ENCODE measurements around the gene NAT9.

Gene NAT9

DNA sequence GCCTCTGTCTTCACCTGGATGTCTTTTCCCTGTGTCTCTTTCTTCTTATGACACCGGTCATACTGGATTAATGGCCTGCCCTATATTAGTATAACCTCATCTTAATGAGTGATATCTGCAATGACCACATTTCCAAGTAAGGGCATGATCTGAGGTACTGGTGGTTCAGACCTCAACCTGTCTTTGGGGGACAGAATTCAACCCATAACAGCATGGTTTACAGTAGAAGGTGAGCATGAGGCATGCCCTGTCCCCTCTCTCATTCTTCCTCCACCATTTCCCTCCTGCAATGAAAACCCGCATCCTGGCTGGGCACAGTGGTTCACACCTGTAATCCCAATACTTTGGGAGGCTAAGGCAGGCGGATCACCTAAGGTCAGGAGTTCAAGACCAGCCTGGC is 41.9 kb downstream of the NAT9 start:
- H3K27ac ChIP-seq = no peak overlapping the region
- DNase-seq (ENCODE audit: low read depth, low spot score) = no peak

DNA sequence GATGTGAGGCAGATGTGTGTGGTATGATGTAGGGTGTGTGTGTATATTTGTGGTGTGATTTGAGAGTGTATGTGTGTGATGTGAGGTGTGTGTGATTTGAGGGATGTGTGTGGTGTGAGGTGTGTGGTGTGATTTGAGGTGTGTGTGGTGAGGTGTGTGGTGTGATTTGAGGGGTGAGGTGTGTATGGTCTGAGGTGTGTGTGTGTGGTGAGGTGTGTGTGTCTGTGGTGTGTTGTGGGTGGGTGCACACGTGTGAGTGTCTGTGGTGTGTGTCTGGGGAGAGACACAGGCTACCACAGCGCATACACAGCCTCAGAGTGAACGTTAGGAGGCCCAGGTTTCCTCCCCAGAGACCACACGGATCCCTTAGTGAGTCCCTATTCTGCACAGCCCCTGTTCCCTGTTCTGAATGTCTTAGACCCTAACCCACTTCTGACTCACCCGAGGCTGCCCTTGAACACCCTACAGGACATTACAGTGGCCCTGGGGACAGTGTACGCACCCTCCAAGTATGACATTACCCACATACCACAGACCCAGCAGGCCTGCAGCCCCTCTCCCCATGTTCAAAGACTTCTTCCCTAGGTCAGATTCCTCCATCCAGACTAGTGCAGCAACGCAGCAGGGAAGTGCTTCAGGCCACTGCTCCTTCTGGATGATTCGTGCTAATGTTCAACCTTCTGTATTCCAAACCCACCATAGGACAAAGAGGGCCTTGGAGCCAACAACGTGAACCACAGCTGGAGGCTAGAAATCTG is 42.6 kb downstream of the NAT9 start:
- no peak for DNase-seq (ENCODE audit: low read depth, low spot score)

DNA sequence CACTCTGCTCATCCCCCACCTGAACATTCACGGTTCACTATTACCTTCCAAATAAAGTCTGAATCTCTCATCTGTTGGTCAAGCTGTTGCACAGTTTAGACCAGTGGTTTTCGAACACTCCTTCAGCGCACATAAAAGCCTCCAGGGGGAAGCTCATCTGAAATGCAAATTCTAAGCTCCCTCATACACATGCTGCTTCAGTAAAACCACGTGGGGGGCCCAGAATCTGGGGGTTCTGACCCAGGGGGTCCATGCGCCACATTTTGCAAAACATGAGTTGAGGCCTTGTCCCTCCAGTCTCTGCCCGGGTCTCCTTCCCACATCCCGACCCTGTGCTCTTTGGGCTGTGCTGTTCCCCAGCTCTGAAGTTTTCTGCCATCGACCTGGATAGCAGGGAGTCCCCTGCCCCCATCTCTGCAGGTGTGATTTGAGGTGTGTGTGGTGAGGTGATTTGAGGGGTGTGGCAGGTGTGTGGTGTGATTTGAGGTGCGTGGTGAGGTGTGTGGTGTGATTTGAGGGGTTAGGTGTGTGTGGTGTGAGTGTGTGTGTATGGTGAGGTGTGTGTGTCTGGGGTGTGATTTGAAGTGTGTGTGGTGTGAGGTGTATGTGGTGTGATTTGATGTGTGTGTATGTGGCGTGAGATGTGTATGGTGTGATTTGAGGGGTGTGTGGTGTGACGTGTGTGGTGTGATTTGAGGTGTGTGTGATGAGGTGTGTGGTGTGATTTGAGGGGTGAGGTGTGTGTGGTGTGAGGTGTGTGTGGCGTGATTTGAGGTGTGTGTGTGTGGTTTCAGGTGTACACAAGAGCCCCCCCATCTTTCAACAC is 43.9 kb downstream of the NAT9 start:
- H3K27ac ChIP-seq = no peak overlapping the region
- no peak for DNase-seq (ENCODE audit: low read depth, low spot score)

More for the DNA sequence above, 42.6 kb downstream of the NAT9 start:
- H3K27ac ChIP-seq = no peak overlapping the region

DNA sequence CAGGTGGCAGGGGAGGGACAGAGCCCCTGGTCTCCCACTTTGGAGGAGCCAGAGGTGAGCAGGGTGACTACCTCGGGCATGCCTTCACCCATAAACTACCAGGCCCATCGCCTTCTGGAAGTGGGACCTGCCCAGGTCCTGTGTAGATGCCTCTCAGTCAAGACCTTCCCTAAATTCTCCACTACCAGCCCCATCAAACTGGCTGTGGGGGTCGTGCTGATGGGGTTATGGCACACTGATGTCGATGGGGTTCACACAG is 44.9 kb downstream of the NAT9 start:
- no peak for DNase-seq (ENCODE audit: low read depth, low spot score)
- no peak overlapping the region for H3K27ac ChIP-seq

DNA sequence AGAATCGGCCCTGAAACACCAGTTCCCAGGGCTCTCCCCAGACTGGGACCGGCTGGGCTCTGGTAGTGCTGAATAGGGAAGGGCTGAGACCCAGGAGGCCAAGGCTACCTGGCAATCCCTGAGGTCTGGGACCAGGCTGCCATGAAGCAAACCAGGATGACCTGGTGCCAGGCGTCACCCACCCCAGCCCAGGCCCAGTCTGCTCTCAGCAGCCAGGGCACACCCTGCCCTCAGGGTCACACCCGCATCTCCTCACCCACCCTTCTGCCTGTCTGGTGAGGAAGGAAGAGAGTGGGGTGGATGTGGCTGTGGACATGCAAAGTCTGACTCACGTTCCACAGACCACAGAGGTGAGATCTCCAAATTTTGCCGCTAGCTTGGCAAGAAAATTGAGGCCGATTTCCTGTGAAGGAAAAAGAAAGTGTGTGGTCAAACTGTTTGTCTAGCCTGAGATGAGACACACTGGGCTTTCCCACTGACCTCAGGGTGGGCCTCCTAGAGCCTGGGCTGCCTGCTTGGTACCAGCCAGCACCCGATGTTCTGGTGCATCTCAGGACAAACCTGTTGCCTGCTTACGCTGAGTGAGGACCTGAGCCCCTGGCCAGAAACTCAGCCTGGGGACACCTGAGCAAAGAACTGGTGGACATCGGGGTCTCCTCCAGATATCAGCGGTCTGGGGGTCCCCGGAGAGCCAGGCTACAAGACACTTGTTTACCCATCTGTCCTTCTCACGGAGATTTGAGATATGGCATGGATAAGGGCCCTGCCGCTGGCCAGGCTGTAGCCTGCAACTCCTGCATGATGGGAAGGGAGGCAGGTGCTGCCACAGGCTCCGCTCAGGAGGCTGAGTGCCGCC is 45.4 kb downstream of the NAT9 start:
- no peak for DNase-seq (ENCODE audit: low read depth, low spot score)
- H3K27ac ChIP-seq = no peak overlapping the region

DNA sequence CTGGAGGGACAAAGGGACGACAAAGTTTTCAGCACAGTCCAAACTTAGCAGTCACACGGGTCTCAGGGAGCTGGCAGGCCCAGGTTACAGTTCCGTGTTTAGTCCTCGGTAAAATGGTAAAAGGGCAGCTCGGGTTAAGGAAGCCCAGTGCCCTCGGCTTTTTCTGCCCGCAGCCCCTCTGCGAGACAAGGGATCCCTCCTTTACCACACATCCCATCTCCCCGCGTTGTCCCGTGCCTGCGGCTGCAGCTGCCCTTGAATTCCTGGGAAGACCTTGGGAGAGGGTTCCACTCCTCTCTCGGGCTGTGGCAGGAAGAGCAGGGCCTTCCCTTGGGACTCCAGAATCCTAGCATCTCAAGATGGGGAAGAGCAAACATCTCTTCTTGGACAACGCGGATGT is 46.3 kb downstream of the NAT9 start:
- DNase-seq (ENCODE audit: low read depth, low spot score) = no peak
- no peak overlapping the region for H3K27ac ChIP-seq

DNA sequence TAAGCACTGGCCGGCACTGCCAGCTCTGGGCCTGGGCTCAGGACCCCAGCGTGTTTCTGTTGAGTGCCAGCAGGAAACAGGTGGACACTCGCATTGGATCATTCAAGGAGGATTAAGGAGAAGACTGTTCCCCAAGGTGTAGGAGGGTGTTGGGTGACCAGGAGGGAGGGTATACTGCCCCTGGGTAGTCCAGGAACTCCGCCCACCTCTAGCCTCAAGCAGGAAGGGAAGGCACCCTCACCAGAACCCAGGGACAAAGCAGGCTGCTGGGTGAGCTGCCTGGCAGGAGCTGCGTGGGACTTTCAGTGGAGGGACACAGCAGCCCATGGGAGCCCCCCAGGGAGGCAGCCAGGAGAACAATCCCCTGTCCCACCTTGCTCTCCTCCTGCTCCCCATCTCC is 46.8 kb downstream of the NAT9 start:
- no peak overlapping the region for H3K27ac ChIP-seq
- DNase-seq (ENCODE audit: low read depth, low spot score) = no peak

DNA sequence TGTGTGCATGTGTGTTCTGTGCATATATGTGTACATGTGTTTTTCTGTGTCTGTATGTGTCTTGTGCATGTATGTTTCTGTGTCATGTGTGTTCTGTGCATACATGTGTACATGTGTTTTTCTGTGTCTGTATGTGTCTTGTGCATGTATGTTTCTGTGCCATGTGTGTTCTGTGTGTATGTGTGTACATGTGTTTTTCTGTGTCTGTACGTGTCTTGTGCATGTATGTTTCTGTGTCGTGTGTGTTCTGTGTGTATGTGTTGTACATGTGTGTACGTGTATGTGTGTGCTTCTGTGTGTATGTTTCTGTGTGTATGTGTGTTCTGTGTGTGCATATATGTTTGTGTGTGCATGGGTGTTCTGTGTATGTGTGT is 47.5 kb downstream of the NAT9 start:
- H3K27ac ChIP-seq = no peak overlapping the region
- no peak for DNase-seq (ENCODE audit: low read depth, low spot score)

DNA sequence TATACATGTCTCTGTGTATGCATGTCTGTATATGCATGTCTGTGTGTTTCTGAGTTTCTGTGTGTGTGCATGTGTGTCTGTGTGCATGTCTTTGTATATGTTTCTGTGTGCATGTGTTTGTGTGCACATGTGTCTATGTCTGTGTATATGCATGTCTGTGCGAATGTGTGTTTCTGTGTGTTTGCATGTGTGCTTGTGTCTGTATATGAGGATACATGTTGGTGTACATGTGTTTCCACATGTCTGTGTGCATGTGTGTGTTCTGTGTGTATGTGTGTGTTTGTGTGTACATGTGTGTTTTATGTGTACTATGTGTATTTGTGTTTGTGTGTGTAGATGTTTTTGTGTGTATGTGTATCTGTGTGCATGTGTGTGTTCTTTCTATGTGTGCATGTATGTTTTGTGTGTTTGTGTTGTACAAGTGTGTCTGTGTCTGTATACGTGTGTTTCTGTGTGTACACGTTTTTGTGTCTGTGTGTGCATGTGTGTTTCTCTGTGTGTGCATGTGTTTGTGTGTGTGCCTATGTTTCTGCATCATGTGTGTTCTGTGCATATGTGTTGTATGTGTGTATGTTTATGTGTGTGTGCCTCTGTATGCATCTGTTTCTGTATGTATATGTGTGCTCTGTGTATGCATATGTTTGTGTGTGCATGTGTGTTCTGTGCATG is 48.0 kb downstream of the NAT9 start:
- H3K27ac ChIP-seq = no peak overlapping the region
- DNase-seq (ENCODE audit: low read depth, low spot score) = no peak

DNA sequence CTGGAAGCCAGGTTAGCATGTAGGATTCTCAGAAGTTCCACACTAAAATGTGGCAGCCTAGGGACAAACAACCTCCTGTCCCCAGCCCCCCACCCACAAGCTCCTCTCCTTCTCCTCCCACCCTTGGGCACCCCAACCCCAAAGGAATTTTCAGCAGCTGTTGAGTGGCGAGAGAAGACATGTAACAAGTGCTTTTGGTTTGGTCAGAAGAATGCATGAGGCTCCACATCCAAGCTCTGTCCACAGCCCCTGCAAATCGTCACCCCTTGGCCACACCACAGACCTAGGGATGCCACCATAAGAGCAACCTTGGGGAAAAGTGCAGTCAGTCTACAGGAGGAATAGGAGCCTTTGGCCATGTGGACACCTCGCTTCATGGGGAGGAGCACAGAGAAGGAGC is 51.0 kb downstream of the NAT9 start:
- DNase-seq (ENCODE audit: low read depth, low spot score) = no peak
- no peak overlapping the region for H3K27ac ChIP-seq

DNA sequence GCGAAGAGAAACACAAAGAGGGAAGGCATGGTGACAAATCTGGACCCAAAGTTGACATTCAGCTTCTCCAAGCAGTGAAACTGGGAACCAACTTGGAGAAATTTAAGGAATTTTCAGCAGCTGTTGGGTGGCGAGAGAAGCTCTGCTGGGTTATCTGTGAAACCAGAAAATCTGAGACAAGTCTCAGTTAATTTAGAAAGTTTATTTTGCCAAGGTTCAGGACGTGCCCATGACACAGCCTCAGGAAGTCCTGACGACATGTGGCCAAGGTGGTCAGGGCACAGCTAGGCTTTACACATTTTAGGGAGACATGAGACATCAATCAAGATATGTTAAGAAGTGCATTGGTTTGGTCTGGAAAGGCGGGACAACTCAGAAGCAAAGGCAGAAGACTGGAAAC is 52.3 kb downstream of the NAT9 start:
- no peak overlapping the region for H3K27ac ChIP-seq
- DNase-seq (ENCODE audit: low read depth, low spot score) = no peak

DNA sequence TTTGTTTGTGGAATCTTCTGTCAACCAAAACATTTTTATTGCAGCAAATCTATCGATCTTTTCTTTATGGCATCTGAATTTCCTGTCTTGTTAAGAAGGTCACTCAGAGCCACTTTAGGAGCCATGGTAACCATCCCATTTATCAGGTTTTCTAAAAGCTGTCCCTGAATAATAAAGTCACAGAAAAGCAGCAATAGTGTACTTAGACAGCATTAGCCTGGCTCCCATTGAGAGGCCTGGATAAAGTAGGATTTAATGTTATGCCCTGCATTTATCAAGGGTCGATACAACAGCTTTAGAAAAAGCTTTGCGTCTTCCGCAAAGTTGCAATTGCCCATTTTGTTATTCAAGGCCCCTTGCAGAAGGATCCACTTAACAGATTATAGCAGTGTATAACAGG is 53.4 kb downstream of the NAT9 start:
- H3K27ac ChIP-seq = no peak overlapping the region
- no peak for DNase-seq (ENCODE audit: low read depth, low spot score)
